NCI-H1694 treated with DMSO at 0.1 percent for 48 hours (cell line): ENCODE measurements around the gene SCML2.
A peak's percentile ranks its signal among the peaks of the same experiment; 100 is the strongest.
"Not testable (repeated sequence)": the region's sequence is repeated elsewhere in the genome, so short reads cannot be mapped to it uniquely, and the experiment has no call there.

Experiments used
- DNase-seq: peaks from one replicate; lab custom pipeline; 2025; lab: John Stamatoyannopoulos, UW

SCML2 gene

GRCh38 chrX:18354369-18355223, at the start of gene SCML2:
TSS of gene SCML2 (minus strand) at chrX:18354688. CDS start at chrX:18334071, 20,617 bp downstream.
- DNase-seq: no peak

- no peak for DNase-seq
These were observed 47.3 kb upstream of the SCML2 start for GRCh38 chrX:18401848-18402213.

DNA sequence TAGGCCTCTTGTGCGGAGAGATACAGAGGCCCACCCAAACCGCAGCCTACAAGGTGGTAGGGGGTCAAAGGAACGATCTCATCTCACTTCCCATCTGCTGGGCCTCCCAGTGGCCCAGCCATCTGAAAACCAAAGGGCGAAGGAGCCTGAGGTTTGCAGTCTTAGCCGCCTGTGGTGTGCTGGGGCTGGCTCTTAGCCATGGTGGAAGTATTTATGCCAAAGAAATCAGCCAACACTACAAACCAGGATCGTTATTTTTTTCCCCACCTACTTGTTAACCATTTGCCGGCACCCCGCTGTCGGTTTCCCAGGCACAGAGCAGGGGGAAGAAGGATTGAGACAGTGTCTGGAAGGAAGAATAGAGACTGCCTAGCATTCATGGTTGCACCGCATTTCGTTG, 40.0 kb upstream of the SCML2 start:
- no peak for DNase-seq

- peak; percentile 14 for DNase-seq
These were observed 36.6 kb upstream of the SCML2 start for GRCh38 chrX:18390941-18391538.

- no peak for DNase-seq
These were observed 35.5 kb upstream of the SCML2 start for GRCh38 chrX:18389966-18390365.

DNA sequence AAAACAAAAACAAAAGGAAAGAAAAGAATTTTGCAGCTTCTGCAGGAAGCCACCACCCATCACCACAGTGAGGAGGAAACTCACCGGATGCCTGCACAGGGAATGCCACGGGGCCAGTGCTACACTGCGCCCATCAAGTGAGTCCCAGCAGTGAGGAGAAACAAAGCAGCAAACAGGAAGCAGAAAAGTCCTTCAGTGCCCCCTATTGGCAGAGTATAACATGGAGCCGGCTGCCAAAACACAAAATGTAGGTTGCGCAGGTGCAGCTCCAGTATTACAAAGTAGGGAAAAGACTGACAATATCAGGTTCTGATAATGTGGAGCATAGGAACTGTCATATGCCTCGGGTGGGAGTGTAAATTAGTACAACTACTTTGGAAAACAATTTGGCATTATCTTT, 23.3 kb upstream of the SCML2 start:
- DNase-seq: peak; percentile 18

DNA sequence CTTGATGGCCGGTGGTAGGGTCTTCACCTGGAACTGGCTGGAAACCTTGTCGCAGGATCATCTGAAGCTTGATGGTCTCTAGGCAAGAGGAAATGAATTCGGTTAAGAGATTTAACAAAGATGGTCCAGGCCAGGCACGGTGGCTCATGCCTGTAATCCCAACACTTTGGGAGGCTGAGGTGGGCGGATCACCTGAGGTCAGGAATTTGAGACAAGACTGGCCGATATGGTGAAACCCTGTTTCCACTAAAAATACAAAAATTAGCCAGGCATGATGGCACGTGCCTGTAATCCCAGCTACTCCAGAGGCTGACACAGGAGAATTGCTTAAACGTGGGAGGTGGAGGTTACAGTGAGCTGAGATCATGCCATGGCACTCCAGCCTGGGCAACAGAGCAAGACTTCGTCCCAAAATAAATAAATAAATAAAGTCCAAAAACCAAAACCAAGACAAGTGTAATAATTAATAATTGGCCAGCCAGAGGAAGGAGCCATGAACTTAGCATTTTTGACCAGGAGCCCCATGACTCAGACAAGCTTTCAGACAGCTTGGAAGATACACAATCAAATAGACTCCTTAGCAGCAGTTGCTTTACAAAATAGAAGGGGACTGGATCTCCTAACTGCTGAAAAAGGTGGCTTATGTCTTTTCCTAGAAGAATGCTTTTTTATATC, 20.8 kb upstream of the SCML2 start:
- not testable (repeated sequence) for DNase-seq

- not testable (repeated sequence) for DNase-seq
These were observed 14.6 kb upstream of the SCML2 start for GRCh38 chrX:18369096-18369495.

DNA sequence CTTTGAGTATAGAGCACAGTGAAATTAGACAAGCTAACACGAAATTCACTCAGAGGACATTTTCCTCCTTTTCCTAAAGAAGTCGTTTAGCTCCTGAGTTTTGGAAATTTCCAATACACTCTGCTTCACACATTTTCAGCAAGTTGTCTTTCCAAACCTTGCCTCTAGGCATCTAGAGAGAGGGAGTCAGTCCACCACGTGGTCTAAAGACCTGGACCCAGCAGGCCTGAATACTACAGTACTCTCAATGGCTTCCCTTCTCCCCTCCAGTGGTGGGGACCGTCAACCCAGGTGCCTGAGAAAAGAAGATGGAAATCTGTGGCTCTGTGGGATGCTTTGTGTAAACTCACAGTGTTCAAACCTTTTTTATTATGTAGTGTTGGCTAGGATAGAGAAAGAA, 13.9 kb upstream of the SCML2 start:
- DNase-seq: no peak

DNA sequence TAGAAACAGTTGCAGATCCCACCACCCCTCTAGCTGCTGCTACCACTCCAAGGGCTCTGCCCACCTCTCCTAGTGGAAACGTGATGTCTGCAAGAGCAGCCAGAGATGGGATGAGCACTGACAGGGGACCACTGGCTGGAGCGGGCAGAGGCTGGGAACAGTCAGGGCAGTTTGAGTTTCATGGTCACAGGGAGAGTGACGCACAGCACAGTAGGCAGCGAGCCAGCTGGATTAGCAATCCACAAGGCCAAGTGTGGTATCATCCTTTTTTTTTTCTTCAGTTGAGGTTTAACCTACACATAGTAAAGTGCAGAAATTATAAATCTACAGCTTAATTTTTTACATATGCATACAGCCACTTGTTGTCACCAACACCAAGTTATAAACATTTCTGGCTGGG, 6.4 kb upstream of the SCML2 start:
- no peak for DNase-seq

DNA sequence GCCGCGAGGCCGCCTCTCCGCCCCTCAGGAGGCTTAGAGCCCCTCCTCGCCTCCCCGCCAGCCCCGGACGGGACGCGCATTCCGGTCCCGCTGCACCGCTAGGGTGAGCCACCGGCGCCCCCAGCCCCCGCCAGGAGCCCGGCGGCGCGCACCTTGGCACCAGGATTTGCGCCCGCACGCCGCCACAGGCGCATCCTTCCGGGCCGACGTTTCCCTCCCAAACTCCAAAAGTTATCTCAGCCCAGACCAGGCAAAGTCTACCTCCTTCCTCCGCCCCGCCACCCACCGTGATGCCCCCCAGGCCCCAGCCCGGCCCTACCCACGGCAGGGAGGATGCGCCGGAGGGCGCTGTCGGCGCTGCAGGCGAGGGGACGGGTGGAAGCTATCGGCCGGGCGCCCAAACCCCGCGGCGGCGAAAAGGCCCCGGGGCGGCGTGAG, 538 bp downstream of the SCML2 start:
- DNase-seq: no peak

- no peak for DNase-seq
These were observed 2.7 kb downstream of the SCML2 start for GRCh38 chrX:18351784-18352183.

DNA sequence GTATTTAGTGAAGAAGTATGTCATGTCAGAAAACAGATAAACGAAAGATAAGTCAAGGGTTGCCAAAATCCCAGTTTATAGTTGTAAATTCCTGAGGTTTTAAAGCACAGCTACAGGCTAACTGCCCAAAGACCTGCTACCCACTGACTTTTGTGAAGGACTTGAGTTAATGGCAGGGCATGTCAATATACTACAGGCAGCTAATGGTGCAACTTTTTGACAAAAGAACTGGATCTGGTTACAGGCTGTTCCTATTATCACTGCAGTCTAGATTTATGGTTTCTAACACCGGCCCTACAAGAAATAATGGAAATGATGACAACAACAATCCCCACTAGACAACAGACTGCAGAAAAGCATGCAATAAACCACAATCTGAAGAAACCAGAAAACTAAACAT, 6.4 kb downstream of the SCML2 start:
- DNase-seq: no peak

GRCh38 chrX:18309401-18309800, 45.1 kb downstream of the SCML2 start:
- DNase-seq: no peak

- DNase-seq: no peak
These were observed 57.2 kb downstream of the SCML2 start for GRCh38 chrX:18297251-18297650.

DNA sequence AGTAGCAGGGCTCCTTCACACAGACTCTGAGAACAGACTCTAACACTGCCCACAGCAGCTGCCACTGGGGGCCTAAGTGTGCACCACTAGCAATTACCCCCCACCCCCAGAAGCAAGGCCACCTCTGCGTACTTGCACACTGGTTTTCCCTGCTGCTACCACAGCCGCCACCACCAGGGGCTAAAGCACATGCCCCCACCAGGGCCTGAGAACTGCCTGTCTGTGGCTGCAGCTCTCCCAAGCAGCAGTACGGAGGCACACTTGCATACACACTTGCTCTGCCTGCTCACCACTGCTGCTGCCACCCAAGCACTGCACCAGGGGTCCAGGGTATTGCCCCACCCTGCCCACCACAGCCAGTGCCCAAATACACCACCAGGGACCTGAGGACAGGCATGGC, 59.6 kb downstream of the SCML2 start:
- no peak for DNase-seq

DNA sequence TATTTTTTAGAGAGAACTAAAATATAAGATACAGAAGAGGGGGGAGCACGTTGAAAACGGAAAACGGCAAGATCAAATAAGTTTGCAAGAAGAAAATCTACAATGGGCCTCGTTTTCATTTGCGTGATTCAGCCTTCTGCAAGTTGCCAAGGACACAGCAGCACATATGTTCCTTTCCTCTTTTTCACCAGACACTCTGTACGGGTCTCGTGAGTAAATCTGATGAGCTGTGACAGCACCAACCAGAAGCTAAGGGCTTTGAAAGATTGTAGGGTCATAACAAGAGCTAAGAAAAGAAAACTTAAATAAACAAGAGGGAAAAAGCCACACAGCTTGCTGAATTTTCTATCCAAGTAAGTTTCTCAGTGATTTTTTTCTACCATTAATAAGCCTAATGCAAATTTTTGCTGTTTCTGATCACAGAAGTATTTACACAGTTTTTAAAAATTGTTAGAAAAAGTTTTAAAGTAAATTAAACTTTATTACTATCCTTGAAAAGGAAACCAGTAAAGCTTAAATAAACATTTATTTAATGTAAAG, 63.4 kb downstream of the SCML2 start:
- no peak for DNase-seq

DNA sequence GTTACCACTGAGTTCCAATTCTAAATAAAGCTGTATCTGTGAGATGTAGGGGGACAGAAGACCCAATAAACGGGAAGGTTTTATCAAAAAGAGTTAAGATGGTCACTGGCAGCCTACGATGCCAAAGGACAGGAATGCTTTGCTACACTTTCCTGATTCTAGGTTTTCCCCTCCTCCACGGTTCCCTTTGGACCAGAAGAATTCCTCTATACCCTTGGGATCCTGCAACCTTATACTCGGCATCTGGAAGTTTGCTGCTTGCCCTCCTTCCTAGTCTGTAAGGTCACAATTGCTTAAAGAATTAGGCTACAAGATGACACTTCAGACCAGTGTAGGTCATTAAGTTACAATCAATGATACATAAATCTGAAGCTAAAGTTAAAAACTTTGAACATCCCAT, 64.3 kb downstream of the SCML2 start:
- DNase-seq: no peak

- DNase-seq: no peak
These were observed 65.8 kb downstream of the SCML2 start for GRCh38 chrX:18288716-18289115.

GRCh38 chrX:18286322-18286831, 68.1 kb downstream of the SCML2 start:
- no peak for DNase-seq

- no peak for DNase-seq
These were observed 76.0 kb downstream of the SCML2 start for GRCh38 chrX:18278449-18278848.

DNA sequence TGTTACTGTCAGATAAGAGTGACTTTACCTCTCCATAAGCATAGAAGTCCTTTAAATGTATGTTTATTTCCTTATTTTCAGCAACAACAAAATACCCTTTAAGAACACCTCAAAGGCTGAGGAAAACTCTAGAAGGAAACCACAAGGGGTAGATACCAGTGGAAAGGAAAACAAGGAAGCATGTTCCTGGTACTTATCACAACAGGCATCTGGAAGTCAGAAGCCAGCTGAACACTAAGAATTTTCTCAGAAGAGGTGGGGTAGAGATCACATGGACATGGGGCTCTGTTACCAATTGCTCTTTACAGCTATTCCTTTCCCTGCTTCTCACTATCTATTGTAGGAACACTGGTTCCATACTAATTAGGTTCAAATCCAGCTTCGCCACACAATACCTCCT, 82.3 kb downstream of the SCML2 start:
- no peak for DNase-seq

DNA sequence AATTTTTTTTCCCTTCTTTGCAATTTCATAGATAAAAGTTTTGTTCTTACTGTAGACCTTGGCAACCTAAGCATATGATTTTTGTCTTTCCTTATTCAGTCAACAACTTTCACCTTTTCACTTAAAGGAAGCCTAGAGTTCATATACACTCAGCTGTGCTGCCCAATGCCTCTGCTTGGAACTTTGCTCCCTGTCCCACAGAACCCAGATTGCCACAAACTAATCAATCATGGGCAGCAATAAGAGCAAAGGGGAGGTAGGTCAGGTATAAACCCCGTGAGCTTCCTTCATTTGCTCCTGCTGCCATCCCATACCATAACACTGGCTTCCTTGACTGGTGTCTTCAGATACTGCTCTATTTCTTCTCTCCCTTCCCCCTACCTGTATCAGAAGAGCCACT, 82.8 kb downstream of the SCML2 start:
- no peak for DNase-seq
